CD8-positive, alpha-beta memory T cell (primary cell): ENCODE measurements around the gene WNT7A. TPM values are rescaled to one million over a fixed set of nuclear protein-coding genes. Genes with fewer than 3 reads are reported as not detected.

Source experiments
- CTCF ChIA-PET: fragments of 350-600 bp; sonication (Branson Sonifier 250); formaldehyde crosslinking; loops from one replicate; lab custom pipeline; 2021; ENCODE audit warnings: antibody characterized with exemption; lab: Charles Lee
- POLR2A ChIA-PET: fragments of 350-600 bp; sonication (Branson Sonifier 250); formaldehyde crosslinking; loops from one replicate; lab custom pipeline; 2021; ENCODE audit warnings: antibody characterized with exemption; lab: Charles Lee
- DNase-seq, 5 donors: peaks; one replicate each; pipeline versions ENCODE4 v3.0.0 to v3.0.0-alpha.2; 2020 to 2022; ENCODE audit warnings: mixed read lengths in 1 of 5
- H3K27ac ChIP-seq: one replicate; pipeline ENCODE4 v1.7.0; 2013; ENCODE audit warnings: low read depth, mild to moderate bottlenecking, low read length, moderate library complexity
- H3K27me3 ChIP-seq: 2 replicates; pipeline ENCODE4 v1.7.0; 2013; ENCODE audit warnings: low read length, mild to moderate bottlenecking; ENCODE audit not compliant: insufficient read depth, poor library complexity, severe bottlenecking
- H3K36me3 ChIP-seq: 2 replicates; pipeline ENCODE4 v1.7.0; 2013; ENCODE audit warnings: mild to moderate bottlenecking, low read length, moderate library complexity; ENCODE audit not compliant: insufficient read depth
- H3K4me1 ChIP-seq: 2 replicates; pipeline ENCODE4 v1.7.0; 2013; ENCODE audit warnings: mild to moderate bottlenecking, low read length, moderate library complexity; ENCODE audit not compliant: insufficient read depth
- H3K4me3 ChIP-seq: 2 replicates; pipeline ENCODE4 v1.7.0; 2013; ENCODE audit warnings: mild to moderate bottlenecking, low read length
- H3K9me3 ChIP-seq: 2 replicates; pipeline ENCODE4 v1.7.0; 2013; ENCODE audit warnings: mild to moderate bottlenecking, low read length
- H3K27ac Mint-ChIP-seq, 8 donors: one replicate each; pipeline ENCODE4 v1.8.0; 2020 to 2021; ENCODE audit warnings: mixed read lengths in 8 of 8, mild to moderate bottlenecking in 6 of 8, inconsistent platforms in 3 of 8, moderate library complexity in 3 of 8
- H3K27me3 Mint-ChIP-seq, 2 donors: one replicate each; pipeline ENCODE4 v1.8.0; 2020 to 2021; ENCODE audit warnings: mixed read lengths in 2 of 2, mild to moderate bottlenecking in 1 of 2, moderate library complexity in 1 of 2
- H3K36me3 Mint-ChIP-seq, 3 donors: one replicate each; pipeline ENCODE4 v1.8.0; 2020 to 2021; ENCODE audit warnings: mixed read lengths in 3 of 3, inconsistent platforms in 1 of 3, mild to moderate bottlenecking in 1 of 3
- H3K4me1 Mint-ChIP-seq, 3 donors: one replicate each; pipeline ENCODE4 v1.8.0; 2020 to 2021; ENCODE audit warnings: mixed read lengths in 3 of 3, inconsistent platforms in 1 of 3, mild to moderate bottlenecking in 1 of 3
- H3K4me3 Mint-ChIP-seq, 7 donors: one replicate each; pipeline ENCODE4 v1.8.0; 2020 to 2021; ENCODE audit warnings: mixed read lengths in 7 of 7, mild to moderate bottlenecking in 6 of 7, moderate library complexity in 4 of 7, inconsistent platforms in 2 of 7
- H3K9me3 Mint-ChIP-seq, 5 donors: one replicate each; pipeline ENCODE4 v1.8.0; 2020 to 2022; ENCODE audit warnings: mixed read lengths in 5 of 5, mild to moderate bottlenecking in 3 of 5, moderate library complexity in 2 of 5, inconsistent platforms in 1 of 5
- polyA plus RNA-seq: library from polyadenylated mRNA; unstranded; fragments of 300-500 nt; fragmentation: Illumina TruSeq; gene quantifications from one replicate; pipeline ENCODE4 v1.2.3, GENCODE V29; 2021
- total RNA-seq, 2 experiments: library from RNA; stranded (reverse); gene quantifications; one replicate each; pipeline ENCODE4 v1.2.3, GENCODE V29; 2021

The WNT7A gene
- total and polyA plus RNA-seq, 3 experiments from 2014 or later: 0.31 to 1.5 (median 0.38) TPM

DNA sequence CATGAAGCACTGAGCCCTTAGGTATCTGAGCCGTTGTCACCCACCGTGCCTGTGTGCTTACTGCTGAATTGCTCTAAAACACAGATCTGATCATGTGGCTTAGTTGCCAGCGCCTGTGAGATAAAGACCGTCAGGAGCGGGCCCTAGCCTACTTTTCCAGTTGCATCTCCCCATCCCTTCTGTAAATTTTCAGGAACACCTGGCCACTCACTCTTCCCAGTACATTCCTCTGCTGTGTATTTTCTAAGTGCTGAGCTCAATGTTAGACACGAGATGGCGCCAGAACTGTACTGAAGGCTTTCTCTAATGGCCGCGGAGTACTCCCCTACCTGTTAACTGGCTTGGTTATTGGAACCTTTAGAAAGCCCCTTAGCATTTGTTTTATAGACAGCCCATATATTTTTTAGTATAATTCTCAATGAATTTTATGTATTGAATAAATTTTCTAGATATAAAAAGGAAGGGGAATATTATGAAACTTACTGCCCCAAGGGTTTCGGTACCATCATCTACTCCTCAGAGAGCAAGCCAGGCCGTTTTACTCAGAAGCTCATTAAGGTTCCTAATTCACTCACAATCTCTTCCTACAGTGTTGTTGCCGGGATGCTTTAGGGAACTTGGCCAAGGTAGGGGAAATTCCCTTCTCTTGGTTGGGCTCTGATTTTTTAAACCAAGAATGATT lies 16.7 kb upstream of the WNT7A start:
- peak overlapping the region; percentile 71 for H3K4me3 ChIP-seq
- H3K27ac Mint-ChIP-seq: peak overlapping the region; percentile 17 to 99 (median 88)
- peak overlapping the region; percentile 66 for H3K27ac ChIP-seq
- H3K4me1 Mint-ChIP-seq: peaks cover 23 to 28% (median 24%) of the 10 kb centered on the region in 3 donors
- ChIA-PET CTCF (interaction anchor here (0.6 to 3.5 kb wide), 31 partner anchors 11 to 755 kb away, joined by 3 to 22 read pairs (median 4); partner anchors contain the start of genes CCDC174, CHCHD4, HDAC11 and LSM3), POLR2A (interaction anchor here (1.1 kb wide), 1 partner anchor 282 kb away, joined by 3 read pairs; the partner anchor contains the start of gene LSM3)
- no peaks in the 10 kb centered on the region for H3K36me3 ChIP-seq
- peak overlapping the region; percentile 71 to 98 (median 91) for H3K4me3 Mint-ChIP-seq
- peaks cover 7% of the 10 kb centered on the region for H3K9me3 ChIP-seq
- peaks cover 9 to 28% (median 25%) of the 10 kb centered on the region in 5 donors for H3K9me3 Mint-ChIP-seq
- peaks cover 19% of the 10 kb centered on the region for H3K4me1 ChIP-seq
- peak in 4 of 5 donors; percentile 32 to 72 (median 59) for DNase-seq
- H3K27me3 ChIP-seq: no peaks in the 10 kb centered on the region
- H3K27me3 Mint-ChIP-seq: peaks cover 0 to 6% of the 10 kb centered on the region in 2 donors
- H3K36me3 Mint-ChIP-seq: peaks cover 2 to 20% (median 18%) of the 10 kb centered on the region in 3 donors

DNA sequence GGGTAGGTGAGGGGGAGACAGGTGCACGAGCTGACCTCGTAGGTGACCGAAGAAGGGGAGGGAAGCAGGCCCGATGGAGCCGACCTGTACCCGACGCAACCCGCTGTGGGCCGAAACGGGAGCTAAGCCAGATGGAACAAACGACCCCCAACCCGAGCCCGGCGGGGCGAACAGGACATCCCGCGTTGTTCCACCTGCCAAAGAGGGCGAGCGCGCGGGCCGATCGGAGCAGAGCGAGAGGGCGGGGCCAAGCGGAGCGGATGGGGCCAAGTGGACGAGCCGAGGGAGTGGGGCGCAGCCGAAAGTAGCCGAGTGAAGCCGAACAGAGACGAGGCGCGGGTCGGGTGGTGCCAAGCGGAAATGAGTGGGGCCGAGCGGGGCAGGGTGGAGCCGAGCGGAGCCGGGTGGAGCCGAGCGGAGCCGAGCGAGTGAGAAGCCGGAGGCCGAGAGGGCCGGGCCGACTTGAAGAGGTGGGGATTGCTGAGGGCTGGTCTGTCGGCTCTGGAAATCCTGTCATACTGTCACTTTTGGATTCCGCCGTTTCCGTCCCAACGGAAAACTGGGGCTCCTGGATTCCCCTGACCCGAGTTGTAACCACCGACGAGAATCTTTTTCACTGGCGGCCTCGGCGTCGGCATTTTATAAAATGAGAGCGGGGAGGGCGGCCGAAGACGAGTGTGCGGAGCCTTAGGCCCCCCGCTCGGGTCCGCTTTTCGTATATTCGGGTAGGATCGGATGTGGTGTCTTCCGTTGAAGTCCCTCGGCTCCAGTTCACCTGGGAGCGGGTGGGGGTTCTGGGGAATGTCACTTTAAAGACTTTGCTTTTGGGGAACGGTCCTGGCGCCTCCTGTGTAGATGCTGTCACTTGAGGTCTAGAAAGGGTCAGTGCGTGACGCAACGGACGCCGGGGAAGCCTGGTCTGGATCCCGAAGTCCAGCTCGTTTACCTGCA lies 15.6 kb upstream of the WNT7A start:
- POLR2A ChIA-PET: no interaction called here

DNA sequence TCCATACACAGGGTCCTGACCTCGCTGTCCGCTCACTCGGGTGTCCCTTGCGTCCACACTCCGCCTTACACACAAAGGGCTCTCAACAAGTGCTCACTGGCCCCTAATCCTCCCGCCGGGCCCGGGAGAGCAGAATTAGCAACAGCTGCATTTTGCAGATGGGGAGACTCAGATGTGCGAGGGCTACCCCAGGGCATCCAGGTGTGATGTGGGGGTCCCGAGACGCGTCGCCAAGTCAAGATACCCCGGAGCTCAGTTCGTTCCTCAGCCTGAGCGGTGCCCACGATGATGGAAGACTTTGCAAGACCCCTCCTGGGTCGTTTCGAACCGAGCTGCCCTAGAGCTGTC lies 14.9 kb upstream of the WNT7A start:
- POLR2A ChIA-PET: interaction anchor here (0.5 kb wide), 1 partner anchor 301 kb away, joined by 3 read pairs; no protein-coding TSS in a partner anchor
- CTCF ChIA-PET: interaction anchor here (1.2 to 6.4 kb wide), 4 partner anchors 9 to 399 kb away, joined by 5 to 46 read pairs (median 14); partner anchors contain the start of gene WNT7A
- peaks cover 0 to 13% (median 9%) of the 10 kb centered on the region in 5 donors for H3K9me3 Mint-ChIP-seq
- H3K27ac ChIP-seq: no peak overlapping the region
- peaks cover 0 to 6% of the 10 kb centered on the region in 2 donors for H3K27me3 Mint-ChIP-seq
- H3K4me1 ChIP-seq: peaks cover 37% of the 10 kb centered on the region
- H3K4me3 Mint-ChIP-seq: peak overlapping the region; percentile 71 to 98 (median 92)
- H3K4me1 Mint-ChIP-seq: peaks cover 38 to 46% (median 38%) of the 10 kb centered on the region in 3 donors
- peaks cover 2 to 15% (median 7%) of the 10 kb centered on the region in 3 donors for H3K36me3 Mint-ChIP-seq
- no peak for DNase-seq
- peak overlapping the region; percentile 71 for H3K4me3 ChIP-seq
- H3K27ac Mint-ChIP-seq: peak overlapping the region in 7 of 8 donors; percentile 17 to 98 (median 87)
- no peaks in the 10 kb centered on the region for H3K9me3 ChIP-seq
- H3K36me3 ChIP-seq: no peaks in the 10 kb centered on the region
- H3K27me3 ChIP-seq: no peaks in the 10 kb centered on the region

More for the DNA sequence above, 15.6 kb upstream of the WNT7A start:
- Mint-ChIP-seq H3K27ac (peak overlapping the region; percentile 17 to 99 (median 90)), H3K36me3 (peaks cover 2 to 15% (median 10%) of the 10 kb centered on the region in 3 donors), H3K4me1 (peaks cover 35 to 40% (median 36%) of the 10 kb centered on the region in 3 donors), H3K9me3 (peaks cover under 1 to 16% (median 13%) of the 10 kb centered on the region in 5 donors), H3K27me3 (peaks cover 0 to 6% of the 10 kb centered on the region in 2 donors), H3K4me3 (peak overlapping the region; percentile 71 to 98 (median 92))
- Histone ChIP-seq H3K27ac (peak overlapping the region; percentile 66), H3K36me3 (no peaks in the 10 kb centered on the region), H3K4me3 (peak overlapping the region; percentile 71), H3K4me1 (peaks cover 31% of the 10 kb centered on the region), H3K9me3 (no peaks in the 10 kb centered on the region), H3K27me3 (no peaks in the 10 kb centered on the region)
- peak; percentile 91 to 95 (median 92) for DNase-seq
- CTCF ChIA-PET: interaction anchor here (0.8 to 6.4 kb wide), 18 partner anchors 10 to 572 kb away, joined by 3 to 46 read pairs (median 5); partner anchors contain the start of genes CHCHD4, HDAC11, LSM3 and SLC6A6

DNA sequence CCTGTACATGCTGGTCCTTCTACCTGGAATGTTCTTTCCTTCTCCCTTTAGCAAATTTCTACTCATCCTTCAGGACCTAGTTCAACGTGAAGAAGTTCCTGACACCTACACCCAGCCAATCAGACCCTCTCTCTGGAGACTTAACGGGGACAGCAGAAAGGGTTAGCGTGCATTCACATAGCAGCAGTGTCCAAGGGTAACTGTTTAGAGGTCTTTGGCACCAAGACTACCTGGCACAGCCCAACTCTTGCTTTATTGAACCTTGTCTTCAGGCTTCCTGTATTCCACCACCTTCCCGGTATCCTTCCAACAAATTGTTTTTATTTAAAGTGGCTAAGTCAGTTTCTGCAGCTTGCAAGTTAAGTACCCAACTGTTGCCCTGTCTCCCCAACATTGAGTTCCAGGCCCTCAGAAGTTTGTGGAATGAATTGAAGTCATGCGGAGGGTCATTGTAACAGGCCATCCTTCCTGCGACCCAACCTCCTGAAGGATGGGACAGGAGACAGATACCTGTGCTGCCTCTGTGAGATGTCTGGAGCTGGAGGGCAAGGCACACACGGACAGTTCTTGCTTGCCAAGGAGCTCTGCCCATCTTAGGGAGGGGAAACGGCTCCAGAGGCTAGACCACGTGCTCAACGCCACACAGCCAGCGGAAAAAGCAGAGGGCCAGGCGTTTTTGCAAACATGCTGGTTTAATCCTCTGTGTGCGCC lies 14.4 kb upstream of the WNT7A start:
- ChIA-PET POLR2A (interaction anchor here (0.5 to 0.6 kb wide), 2 partner anchors 261 to 302 kb away, joined by 3 read pairs; no protein-coding TSS in a partner anchor), CTCF (interaction anchor here (1.2 to 6.4 kb wide), 3 partner anchors 9 to 236 kb away, joined by 5 to 46 read pairs (median 22); partner anchors contain the start of gene WNT7A)
- H3K36me3 Mint-ChIP-seq: peaks cover 2 to 10% (median 2%) of the 10 kb centered on the region in 3 donors

DNA sequence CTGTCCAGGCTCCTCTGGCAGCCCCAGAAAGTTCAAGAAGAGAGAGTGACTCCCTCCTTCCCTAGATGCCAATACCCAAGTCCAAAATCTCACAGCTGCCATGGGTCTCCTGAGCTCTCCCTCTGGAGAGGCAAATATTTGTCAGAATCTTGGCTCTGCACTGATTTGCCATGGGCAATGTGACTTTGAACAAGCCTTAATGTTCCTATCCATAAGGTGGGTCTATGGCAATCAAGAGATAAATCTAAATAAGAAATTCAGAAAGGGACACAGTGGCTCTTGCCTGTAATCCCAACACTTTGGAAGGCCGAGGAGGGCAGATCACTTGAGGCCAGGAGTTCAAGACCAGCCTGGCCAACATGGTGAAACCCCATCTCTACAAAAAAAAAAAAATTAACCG lies 12.4 kb upstream of the WNT7A start:
- no peak overlapping the region for H3K4me3 ChIP-seq
- Mint-ChIP-seq H3K4me1 (peaks cover 42 to 43% (median 43%) of the 10 kb centered on the region in 3 donors), H3K4me3 (no peak overlapping the region), H3K27ac (peak overlapping the region in 2 of 8 donors; percentile 57 to 73), H3K36me3 (peaks cover 0 to 5% (median 2%) of the 10 kb centered on the region in 3 donors), H3K9me3 (no peaks in the 10 kb centered on the region), H3K27me3 (no peaks in the 10 kb centered on the region)
- CTCF ChIA-PET: interaction anchor here (6.4 to 16.5 kb wide), 2 partner anchors 12 to 239 kb away, joined by 46 to 315 read pairs; partner anchors contain the start of gene WNT7A
- H3K27ac ChIP-seq: no peak overlapping the region
- H3K36me3 ChIP-seq: no peaks in the 10 kb centered on the region
- no peak for DNase-seq
- H3K27me3 ChIP-seq: no peaks in the 10 kb centered on the region
- H3K9me3 ChIP-seq: no peaks in the 10 kb centered on the region
- peaks cover 37% of the 10 kb centered on the region for H3K4me1 ChIP-seq
- POLR2A ChIA-PET: no interaction called here

More for the DNA sequence above, 14.4 kb upstream of the WNT7A start:
- peaks cover 0 to 5% of the 10 kb centered on the region in 2 donors for H3K27me3 Mint-ChIP-seq
- peaks cover 37% of the 10 kb centered on the region for H3K4me1 ChIP-seq
- no peaks in the 10 kb centered on the region for H3K36me3 ChIP-seq
- peak overlapping the region in 6 of 7 donors; percentile 6 to 98 (median 58) for H3K4me3 Mint-ChIP-seq
- H3K4me1 Mint-ChIP-seq: peaks cover 41 to 46% (median 42%) of the 10 kb centered on the region in 3 donors
- no peak overlapping the region for H3K4me3 ChIP-seq
- H3K27ac ChIP-seq: no peak overlapping the region
- H3K9me3 ChIP-seq: no peaks in the 10 kb centered on the region
- peaks cover 0 to 8% (median 3%) of the 10 kb centered on the region in 5 donors for H3K9me3 Mint-ChIP-seq
- peak overlapping the region in 2 of 8 donors; percentile 11 to 17 for H3K27ac Mint-ChIP-seq
- DNase-seq: no peak
- H3K27me3 ChIP-seq: no peaks in the 10 kb centered on the region

DNA sequence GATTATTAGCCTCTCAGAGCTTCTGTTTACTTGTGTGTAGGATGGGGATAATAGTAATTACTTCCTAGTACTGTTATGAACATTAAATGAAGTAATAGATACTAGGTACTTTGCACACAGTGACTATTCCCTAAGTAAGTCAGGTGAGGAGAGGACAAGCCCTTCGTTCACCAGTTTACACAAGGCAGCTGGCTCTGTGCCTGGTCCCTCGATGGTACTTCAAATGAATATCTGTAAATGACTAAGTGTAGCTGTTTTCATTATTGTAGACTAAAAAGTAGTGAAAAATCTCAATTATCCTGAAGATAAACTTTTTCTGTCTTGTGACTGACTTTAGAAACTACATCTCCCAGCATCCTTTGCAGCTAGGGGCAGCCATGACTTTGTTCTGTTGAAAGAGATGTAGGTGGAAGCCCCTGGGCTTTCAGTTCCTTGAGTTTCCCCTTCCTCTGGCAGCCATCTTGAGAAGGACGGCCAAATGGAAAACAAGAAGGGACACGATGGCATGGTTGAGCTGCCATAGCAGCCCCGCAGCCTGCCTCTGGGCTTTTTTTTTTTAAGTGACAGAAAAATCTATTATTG lies 11.7 kb upstream of the WNT7A start:
- H3K9me3 Mint-ChIP-seq: no peaks in the 10 kb centered on the region
- Histone ChIP-seq H3K27ac (no peak overlapping the region), H3K36me3 (no peaks in the 10 kb centered on the region), H3K4me3 (peak overlapping the region; percentile 1), H3K4me1 (peaks cover 37% of the 10 kb centered on the region), H3K27me3 (no peaks in the 10 kb centered on the region), H3K9me3 (no peaks in the 10 kb centered on the region)
- POLR2A ChIA-PET: interaction anchor here (0.6 kb wide), 1 partner anchor 447 kb away, joined by 5 read pairs; no protein-coding TSS in a partner anchor
- CTCF ChIA-PET: interaction anchor here (6.4 to 16.5 kb wide), 2 partner anchors 11 to 238 kb away, joined by 46 to 315 read pairs; partner anchors contain the start of gene WNT7A
- peaks cover 40 to 41% (median 41%) of the 10 kb centered on the region in 3 donors for H3K4me1 Mint-ChIP-seq
- H3K36me3 Mint-ChIP-seq: peaks cover 0 to 5% (median 2%) of the 10 kb centered on the region in 3 donors
- H3K27ac Mint-ChIP-seq: peak overlapping the region in 5 of 8 donors; percentile 22 to 84 (median 70)
- DNase-seq: peak in 1 of 5 donors; percentile 19
- no peaks in the 10 kb centered on the region for H3K27me3 Mint-ChIP-seq
- H3K4me3 Mint-ChIP-seq: no peak overlapping the region
